DLD1 (cell line): Measurements from ENCODE around the gene KCNN1.

Experiments
- in situ Hi-C: cut with HindIII; loops from 2 replicates; pipeline ENCODE4 v1.10.0; 2017; ENCODE audit warnings: low sequenced_read_pairs

KCNN1 gene

DNA sequence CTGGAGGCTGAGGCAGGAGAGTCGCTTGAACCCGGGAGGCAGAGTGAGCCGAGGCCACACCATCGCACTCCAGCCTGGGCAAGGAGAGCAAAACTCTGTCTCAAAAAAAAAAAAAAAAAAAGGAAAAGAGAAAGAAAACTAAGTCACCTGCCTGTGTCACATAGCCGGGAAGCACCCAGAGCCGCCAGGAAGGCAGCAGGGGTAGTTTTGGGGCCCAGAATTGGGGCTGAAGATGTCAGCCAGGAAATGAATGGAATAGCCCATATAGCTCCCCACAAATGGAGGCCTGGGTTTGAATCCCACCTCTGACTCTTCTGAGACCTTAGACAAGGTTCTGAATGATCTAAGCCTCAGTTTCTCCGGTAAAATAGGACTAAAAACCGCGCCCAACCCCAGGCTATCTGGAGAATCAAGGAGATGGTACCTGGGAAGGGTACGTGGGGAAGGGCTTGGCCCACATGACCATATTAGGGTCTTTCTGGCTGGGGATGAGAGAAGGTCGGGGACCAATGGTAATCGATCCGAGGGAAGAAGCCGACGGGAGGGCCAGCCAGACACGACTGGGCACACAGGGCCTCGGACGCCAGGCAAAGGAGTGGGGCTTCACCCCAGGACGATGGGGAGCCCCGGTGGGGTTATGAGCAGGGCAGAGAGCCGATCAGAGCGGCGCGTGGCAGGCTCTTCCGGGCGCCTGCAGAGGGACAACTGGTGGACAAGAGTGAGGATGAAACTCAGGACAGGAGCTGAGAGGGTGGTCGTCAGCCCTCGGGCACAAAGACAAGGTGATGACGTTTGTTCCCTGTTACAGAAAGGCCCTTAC is 19.7 kb upstream of the KCNN1 start:
- in situ Hi-C loops = no loop called here

GRCh38 chr19:17947815-17948513 is 18.9 kb upstream of the KCNN1 start:
- in situ Hi-C loops = no loop called here

DNA sequence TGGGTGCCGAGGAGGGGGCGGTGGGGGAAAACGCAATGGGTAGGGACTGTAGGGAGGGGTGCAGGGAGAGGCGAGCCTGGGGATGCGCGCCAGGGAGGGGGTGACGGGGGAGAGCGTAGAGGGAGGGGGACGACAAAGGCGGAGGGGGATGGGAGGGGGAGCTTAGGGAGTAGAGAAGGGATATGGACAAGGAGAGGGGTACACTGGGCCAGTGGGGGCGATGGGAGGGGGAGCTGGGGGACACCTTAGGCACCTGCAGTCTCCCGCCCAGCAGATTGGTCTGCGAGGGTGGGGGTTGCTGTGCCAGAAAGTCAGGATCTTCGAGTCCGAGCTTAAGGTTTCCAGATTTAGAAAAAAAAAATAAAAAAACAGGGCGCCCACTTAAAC is 18.4 kb upstream of the KCNN1 start:
- in situ Hi-C loops = no loop called here

DNA sequence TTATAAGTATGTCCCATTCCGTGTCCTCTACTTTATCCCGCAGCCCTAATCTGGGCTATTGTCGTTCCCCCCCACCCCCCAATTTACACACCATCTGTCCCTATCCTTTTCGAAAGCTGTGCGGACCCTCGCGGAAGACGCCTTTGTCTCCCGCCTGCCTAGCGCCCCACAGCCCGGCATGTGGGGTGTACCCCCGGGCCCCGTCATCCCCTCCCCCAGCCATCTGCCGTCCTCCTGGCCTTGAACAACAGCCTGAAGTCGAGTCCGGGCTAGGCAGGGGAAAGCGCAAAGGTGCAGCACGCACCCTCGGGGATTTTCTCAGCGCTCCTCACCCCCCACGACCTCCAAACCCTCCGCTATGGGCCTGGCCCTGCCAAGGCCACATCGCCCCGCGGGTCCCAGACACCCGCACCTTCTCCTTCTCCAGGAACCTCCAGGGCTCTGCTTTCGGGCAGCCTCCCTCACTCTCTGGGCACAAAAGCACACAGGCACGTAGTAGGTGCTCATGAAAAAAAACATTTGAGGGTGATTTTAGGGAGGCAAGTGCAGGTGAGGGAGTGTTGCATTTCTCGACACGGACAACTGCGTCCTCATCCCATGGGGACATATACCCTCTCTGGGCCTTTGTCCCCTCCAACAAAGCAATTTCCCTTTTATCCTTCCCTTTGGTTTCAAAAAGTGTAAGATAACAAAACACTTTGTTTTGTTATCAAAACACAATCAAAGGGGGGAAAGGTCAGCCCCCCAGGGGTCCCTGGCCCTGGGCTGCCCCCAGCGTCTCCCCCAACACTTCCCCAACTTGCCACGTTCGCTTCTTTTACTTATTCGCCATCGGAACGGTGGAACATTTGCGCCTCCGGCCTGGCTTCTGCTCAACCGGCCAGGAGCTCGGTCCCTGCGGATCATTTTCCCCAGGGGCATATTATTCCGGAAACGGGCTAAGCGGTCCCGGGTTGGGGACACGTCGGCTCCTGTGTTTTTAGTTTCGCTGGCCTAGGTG is 17.7 kb upstream of the KCNN1 start:
- in situ Hi-C loops = no loop called here

GRCh38 chr19:17949956-17950309 is 17.0 kb upstream of the KCNN1 start:
- in situ Hi-C loops = no loop called here

DNA sequence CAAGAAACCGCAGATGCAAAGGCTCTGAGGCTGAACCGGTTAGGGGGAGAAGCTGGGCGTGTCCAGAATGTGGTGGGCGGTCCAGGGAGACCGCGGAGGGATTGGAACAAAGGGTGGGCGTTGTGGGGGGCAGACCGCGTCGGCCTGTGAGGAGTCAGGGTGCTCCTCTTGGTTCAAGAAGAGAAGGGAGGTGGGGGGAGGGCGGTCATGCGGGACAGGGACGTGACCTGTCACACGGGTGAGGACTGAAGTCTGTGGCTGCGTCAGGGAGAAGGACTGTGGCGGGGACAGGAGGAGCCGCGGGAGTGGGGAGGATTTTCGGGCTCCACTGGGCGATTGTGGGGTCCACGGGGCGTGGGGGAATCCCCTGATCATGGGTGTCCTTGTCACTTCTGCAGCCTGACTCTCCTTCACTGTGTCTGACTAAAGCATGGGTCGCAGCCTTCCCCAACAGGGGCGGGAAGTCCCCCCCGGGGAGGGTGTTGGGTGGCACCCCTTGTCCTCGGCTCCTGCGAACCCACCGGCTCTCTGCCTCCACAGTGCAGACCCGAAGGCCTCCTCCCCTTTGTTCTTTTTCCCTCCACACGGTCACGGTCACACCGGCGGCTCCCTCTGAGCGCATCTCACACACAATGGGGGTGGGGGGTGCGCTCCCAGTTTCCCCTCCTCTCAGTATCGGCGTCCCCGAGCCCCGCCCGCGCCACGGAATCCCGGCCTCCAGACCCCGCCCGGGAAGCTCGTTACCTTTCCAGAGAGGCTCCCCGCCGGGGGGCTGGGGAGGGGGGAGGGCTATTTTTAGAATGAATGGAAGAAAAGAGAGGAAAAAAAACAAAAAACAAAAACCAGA is 16.4 kb upstream of the KCNN1 start:
- in situ Hi-C loops = no loop called here

DNA sequence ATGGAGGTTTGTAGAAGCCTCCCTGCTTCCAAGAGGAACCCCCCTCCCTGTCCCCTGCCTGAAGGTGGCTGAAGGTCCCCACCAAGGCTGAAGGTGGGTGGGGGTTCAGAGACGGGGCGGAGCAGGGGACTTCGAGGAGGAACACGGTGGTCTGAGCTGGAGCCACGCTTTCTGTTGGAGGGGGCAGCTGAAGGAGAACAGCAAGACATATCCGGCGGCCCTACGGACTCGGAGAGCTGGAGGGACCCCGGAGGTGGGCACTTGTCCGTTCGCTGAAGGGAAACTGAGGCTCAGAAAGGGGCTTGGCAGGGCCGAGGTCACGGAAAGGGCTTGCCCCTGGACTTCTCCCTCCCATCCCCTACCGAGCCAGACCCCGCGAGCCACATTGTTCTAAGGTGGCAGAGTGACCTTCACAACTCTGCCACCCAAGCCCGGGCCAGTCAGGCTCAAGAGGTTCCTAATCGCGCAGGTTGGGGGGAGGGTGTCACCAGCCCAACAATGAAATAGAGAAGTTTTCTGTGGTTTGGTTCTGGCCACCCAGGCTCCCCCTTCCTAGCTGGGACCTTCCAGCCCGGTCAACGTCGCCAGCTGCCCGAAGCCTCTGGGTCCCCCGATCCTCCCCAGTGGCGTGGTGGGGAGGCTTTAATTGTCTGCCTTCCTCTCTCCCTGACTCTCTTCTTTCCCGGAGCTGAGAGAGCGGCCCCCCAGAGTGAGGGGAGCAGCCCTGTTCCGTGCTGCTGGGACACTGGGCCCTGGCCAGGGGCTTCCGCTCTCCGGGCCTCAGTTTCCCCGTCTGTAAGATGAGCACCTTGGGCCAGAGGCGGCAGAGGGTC is 15.5 kb upstream of the KCNN1 start:
- in situ Hi-C loops = no loop called here

GRCh38 chr19:17951990-17952976 is 14.6 kb upstream of the KCNN1 start:
- in situ Hi-C loops = no loop called here

- in situ Hi-C loops = no loop called here
Observed at GRCh38 chr19:17953316-17953801, 13.5 kb upstream of the KCNN1 start.

- in situ Hi-C loops = no loop called here
Observed at GRCh38 chr19:17953869-17954268, 13.0 kb upstream of the KCNN1 start.

DNA sequence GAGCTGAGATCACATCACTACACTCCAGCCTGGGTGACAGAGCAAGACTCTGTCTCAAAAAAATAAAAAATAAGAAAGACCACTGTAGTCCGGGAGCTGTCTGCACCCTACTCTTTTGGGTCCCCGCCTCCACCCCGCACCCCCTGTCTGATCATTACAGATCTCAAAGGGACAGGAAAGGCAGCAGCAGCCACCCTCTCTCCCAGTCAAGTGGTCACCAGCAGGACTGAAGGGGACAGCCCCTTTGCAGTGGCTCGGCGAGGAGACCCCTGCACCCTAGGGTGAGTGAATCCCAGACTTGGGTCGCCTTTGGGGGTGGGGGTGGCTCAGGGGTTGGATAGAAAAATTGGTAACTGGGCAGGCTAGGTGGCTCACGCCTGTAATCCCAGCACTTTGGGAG is 12.5 kb upstream of the KCNN1 start:
- in situ Hi-C loops = no loop called here

GRCh38 chr19:17957149-17957849 is 9.6 kb upstream of the KCNN1 start:
- in situ Hi-C loops = no loop called here

DNA sequence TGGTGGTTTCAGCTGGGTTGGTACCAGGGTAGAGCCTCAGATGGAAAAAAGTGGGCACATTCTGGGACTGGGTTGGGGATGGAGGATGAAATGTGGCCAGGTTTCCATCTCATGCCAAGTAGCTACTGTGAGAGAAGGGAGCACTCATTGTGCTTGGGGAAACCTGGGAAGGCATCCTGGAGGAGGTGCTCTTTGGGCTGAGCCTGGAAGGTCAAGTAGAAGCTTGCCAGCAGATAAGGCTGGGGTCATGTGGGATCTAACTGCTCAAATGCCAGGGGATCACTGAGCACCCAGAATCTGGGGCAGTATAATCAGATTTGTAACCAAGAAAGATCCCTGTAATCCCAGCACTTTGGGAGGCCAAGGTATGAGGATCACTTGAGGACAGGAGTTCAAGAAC is 9.0 kb upstream of the KCNN1 start:
- in situ Hi-C loops = no loop called here

GRCh38 chr19:17963936-17964691 is 2.8 kb upstream of the KCNN1 start:
- in situ Hi-C loops = no loop called here

- in situ Hi-C loops = no loop called here
Observed at GRCh38 chr19:17965370-17966128, 1.4 kb upstream of the KCNN1 start.

GRCh38 chr19:17966129-17966483 is 801 bp upstream of the KCNN1 start:
- in situ Hi-C loops = no loop called here
